HFF-Myc (cell line): ENCODE results near the gene EXTL1.

Experiments
- DNase-seq: peaks from one replicate; pipeline ENCODE4 v3.0.0-alpha.2; 2011; ENCODE audit warnings: low read depth; ENCODE audit errors: extremely low read depth
- H3K4me3 ChIP-seq: replicated peaks from 2 replicates; pipeline ENCODE4 v1.5.1; 2011; ENCODE audit warnings: low read depth, mild to moderate bottlenecking, control low read depth, low read length
- TF ChIP-seq, protein P1 (sequence below): IDR thresholded peaks from 2 replicates; pipeline ENCODE4 v1.5.1; 2012; ENCODE audit warnings: mild to moderate bottlenecking, low read depth, low read length, control low read depth; ENCODE audit errors: missing control alignments

EXTL1 gene

DNA sequence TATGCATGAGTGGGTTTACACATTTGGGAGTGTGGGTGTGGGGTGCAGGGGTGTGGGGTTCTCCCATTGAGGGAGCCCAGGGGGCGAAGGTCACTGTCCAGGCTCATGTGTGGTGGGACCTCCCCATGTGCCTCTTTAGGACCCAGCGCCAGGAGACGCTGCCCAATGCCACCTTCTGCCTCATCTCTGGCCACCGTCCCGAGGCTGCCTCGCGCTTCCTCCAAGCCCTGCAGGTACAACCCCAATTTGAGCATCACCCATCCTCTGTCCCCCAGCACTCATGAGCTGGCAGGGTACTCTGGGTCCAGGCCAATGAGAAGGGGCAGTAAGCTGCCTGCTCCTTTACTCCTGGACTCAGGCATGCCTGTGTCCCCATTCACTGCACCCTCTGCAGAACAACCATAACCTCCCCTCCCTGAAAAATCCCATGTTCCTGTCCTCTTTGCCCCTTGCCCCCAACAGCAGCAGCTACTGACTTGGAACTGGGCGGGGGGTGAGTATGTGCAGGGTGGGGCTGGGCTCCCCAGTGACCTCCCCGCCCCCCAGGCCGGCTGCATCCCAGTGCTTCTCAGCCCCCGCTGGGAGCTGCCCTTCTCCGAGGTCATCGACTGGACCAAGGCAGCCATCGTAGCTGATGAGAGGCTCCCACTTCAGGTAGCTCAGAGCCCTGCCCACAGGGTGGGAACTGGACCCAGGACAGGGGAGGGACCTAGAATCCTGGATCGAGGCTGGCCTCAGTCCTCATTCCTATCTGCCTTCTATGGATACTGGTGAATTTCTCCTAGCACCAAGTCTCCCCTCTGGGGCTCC, 7.7 kb downstream of the EXTL1 start:
- no peak for DNase-seq
- H3K4me3 ChIP-seq, result no peak overlapping the region
- TF ChIP-seq, protein P1, sequence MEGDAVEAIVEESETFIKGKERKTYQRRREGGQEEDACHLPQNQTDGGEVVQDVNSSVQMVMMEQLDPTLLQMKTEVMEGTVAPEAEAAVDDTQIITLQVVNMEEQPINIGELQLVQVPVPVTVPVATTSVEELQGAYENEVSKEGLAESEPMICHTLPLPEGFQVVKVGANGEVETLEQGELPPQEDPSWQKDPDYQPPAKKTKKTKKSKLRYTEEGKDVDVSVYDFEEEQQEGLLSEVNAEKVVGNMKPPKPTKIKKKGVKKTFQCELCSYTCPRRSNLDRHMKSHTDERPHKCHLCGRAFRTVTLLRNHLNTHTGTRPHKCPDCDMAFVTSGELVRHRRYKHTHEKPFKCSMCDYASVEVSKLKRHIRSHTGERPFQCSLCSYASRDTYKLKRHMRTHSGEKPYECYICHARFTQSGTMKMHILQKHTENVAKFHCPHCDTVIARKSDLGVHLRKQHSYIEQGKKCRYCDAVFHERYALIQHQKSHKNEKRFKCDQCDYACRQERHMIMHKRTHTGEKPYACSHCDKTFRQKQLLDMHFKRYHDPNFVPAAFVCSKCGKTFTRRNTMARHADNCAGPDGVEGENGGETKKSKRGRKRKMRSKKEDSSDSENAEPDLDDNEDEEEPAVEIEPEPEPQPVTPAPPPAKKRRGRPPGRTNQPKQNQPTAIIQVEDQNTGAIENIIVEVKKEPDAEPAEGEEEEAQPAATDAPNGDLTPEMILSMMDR, result no peak

DNA sequence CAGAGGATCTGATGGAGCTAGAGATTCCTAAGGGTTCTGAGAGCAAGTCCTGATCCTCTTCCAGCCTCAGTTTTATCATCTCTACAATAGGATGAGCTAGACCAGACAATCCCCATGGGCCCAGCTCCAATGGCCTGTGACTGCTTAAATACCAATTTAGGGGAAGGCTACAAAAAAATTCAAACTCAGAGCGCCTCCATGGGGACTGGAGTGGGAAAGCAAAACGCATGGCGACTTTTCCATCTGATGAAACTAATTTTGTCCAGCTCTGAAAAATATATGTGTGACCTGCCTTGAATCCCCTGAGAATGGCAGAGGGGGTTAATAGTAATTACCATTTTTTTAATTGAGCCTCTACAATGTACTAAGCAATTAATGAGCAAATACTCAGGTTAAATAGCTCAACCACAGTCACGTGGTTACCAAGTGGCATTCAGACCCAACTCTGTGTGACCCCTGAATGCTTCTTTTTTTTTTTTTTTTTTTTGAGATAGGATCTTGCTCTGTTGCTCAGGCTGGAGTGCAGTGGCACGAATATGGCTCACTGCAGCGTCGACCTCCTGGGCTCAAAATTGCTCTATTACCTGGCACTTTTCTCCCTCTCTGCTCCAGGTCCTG, 8.4 kb downstream of the EXTL1 start:
- TF ChIP-seq, protein P1, result no peak
- no peak for DNase-seq
- no peak overlapping the region for H3K4me3 ChIP-seq

DNA sequence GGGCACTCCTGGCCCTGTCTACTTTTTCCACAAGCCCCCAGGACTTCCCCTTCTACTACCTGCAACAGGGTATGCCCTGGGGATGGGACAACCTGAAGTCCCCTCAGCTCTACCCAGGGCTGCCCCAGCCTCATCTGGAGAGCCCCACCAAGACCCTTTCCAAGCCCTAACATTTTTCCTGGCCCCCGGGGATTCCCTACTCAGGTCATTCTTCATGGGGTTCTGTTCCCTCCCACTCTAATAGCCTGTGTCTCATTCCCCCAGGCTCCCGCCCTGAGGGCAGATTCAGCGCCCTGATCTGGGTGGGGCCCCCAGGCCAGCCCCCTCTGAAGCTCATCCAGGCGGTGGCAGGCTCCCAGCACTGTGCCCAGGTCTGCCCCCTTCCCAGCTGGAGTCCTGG, 9.6 kb downstream of the EXTL1 start:
- TF ChIP-seq, protein P1, result no peak
- no peak overlapping the region for H3K4me3 ChIP-seq
- DNase-seq, result no peak

DNA sequence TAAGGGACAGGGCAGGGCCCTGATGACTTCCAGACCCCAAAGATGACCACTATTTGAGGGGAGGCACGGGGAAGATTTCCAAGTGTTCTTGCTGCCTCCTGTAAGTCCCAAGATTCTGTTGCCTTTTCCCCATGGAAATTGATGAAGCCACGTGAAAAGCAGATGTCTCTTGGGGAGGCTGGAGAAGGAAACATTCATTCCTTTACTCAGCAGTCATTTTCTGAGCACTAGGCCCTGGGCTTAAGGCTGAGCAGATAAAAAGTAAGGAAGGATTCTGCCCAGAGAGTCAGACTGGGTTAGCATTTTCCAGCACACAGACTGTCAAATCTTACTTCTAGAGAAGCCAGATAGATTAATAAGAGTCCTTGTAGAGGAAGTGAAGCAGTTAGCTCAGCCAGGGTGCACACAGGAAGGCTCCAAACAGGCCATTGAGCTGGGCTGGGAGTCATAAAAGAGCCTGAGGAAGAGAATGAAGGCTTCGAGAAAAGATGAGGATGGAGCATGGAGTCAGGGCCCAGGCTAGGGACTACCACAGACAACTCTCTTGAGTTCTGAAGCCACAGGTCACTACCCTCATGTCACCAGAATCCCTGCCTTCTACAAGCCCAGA, 10.1 kb downstream of the EXTL1 start:
- peak; percentile 56 for DNase-seq
- H3K4me3 ChIP-seq, result no peak overlapping the region
- TF ChIP-seq, protein P1, result no peak

DNA sequence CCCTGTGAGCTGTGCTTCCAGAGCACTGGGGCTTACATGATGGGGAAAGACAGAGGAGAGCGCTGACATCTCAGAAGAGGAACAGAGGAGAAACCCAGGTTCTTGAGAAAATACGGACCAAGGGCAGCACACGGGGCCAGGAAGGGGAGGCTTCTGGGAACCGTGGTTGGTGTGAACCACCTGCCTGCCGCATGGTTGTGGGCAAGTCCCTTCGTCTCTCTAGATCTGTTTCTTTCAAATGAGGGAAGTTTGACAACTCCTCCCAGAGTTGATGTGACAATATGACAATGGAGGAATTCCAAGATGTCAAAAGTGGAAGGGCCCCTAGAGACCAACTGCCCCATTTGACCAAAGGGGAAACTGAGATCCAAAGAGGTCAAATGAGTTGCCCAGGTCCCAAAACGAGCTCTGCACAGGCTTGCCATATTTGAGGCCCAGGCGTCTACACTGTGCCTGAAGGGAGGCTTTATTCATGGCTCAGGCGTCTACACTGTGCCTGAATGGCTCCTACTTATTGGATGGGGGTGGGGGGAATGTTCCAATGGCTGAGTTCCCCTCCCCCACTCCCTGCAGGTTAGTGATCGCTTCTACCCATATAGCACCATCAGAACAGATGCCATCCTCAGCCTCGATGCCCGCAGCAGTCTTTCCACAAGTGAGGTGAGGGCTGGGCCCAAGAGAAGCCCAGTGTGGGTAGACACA, 11.2 kb downstream of the EXTL1 start:
- TF ChIP-seq, protein P1, result no peak
- H3K4me3 ChIP-seq, result no peak overlapping the region

DNA sequence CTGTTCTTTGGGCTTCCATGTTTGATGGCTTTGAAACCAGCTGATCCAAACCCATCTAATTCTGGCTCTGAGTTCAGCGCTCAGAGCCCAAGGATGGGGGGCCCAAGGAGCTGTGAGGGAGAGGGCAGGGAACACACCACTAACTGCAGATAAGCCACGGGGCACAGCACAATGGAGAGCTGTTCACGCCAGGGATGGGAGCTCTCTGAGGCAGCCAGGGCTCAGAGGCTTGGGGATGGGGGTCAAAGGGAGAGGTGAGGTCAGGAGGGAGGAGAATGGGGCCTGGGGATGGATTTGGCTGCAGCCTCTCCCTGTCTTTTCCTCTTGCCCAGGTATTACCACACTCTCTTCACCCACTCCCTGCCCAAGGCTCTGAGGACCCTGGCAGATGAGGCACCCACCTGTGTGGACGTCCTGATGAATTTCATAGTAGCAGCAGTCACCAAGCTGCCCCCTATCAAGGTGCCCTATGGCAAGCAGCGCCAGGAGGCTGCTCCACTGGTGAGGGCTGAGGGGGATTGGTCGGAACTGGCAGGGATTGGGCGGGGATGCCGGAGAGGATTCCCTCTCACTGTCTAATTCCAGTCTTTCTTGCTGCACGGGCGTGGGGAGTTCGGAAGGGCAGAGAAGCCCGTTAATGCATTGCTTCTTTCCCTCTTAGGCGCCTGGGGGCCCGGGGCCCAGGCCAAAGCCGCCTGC, 13.1 kb downstream of the EXTL1 start:
- H3K4me3 ChIP-seq, result peak overlapping the region; percentile 81
- DNase-seq, result no peak
- TF ChIP-seq, protein P1, result no peak

More for the DNA sequence above, 11.2 kb downstream of the EXTL1 start:
- DNase-seq, result no peak
